ENCODE data around the gene IL2RA.

- TF ChIP-seq CTCF (IDR thresholded peaks at IDR 0.05; ENCODE audit: low read length) = no peak
- TF ChIP-seq EZH2 (IDR thresholded peaks at IDR 0.05; ENCODE audit: borderline replicate concordance, low read length) = no peak
These were observed 9.6 kb downstream of the IL2RA start for GRCh38 chr10:6052247-6053221.
